Measurements from ENCODE around the gene GOLGA6A.

DNA sequence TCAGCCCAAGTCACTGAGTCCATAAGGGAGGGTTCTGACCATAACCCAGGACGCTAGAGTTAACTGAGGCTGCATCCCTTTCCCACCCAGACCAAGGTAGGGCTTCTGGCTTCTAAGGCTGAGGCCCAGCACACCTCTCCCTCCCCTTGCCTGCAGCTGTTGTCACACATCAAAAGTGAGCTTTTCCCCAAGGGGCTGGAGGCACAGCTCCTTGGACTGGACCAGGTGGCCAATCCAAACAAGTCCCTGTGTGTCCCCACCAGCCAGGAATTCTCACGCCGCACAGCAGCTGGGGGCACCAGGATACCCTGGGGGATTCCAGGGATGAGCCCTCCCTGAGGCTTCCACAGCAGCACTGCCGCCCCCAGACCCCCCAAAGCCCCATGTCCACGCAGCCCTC is 25.8 kb upstream of the GOLGA6A start:
- TF ChIP-seq, protein P1, sequence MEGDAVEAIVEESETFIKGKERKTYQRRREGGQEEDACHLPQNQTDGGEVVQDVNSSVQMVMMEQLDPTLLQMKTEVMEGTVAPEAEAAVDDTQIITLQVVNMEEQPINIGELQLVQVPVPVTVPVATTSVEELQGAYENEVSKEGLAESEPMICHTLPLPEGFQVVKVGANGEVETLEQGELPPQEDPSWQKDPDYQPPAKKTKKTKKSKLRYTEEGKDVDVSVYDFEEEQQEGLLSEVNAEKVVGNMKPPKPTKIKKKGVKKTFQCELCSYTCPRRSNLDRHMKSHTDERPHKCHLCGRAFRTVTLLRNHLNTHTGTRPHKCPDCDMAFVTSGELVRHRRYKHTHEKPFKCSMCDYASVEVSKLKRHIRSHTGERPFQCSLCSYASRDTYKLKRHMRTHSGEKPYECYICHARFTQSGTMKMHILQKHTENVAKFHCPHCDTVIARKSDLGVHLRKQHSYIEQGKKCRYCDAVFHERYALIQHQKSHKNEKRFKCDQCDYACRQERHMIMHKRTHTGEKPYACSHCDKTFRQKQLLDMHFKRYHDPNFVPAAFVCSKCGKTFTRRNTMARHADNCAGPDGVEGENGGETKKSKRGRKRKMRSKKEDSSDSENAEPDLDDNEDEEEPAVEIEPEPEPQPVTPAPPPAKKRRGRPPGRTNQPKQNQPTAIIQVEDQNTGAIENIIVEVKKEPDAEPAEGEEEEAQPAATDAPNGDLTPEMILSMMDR (IDR thresholded peaks at IDR 0.05) = no peak
- no peak for TF ChIP-seq POLR2A (IDR thresholded peaks at IDR 0.05)

All from testis (tissue), 2 donors.